Colonic mucosa (tissue), 4 donors: Measurements from ENCODE around the gene TRIM14. TPM values are rescaled to one million over a fixed set of nuclear protein-coding genes. Genes with fewer than 3 reads are reported as not detected.
A peak's percentile ranks its signal among the peaks of the same experiment; 100 is the strongest.

Experiments used
- DNase-seq: peaks from one replicate; pipeline ENCODE4 v3.0.0-alpha.2; 2020
- H3K27ac ChIP-seq: fragments of 200-600 bp; one replicate; pipeline ENCODE4 v1.8.0; 2021
- H3K27me3 ChIP-seq: fragments of 200-600 bp; one replicate; pipeline ENCODE4 v1.8.0; 2021
- H3K36me3 ChIP-seq: fragments of 200-600 bp; one replicate; pipeline ENCODE4 v1.8.0; 2021
- H3K4me1 ChIP-seq: fragments of 200-600 bp; one replicate; pipeline ENCODE4 v1.8.0; 2021; ENCODE audit warnings: mild to moderate bottlenecking
- H3K4me3 ChIP-seq: fragments of 200-600 bp; one replicate; pipeline ENCODE4 v1.8.0; 2021
- H3K9ac ChIP-seq, 2 donors: one replicate each; pipeline ENCODE4 v1.7.0; 2013; ENCODE audit warnings: control low read depth in 2 of 2, low read depth in 2 of 2, low read length in 2 of 2
- H3K9me3 ChIP-seq: fragments of 200-600 bp; one replicate; pipeline ENCODE4 v1.8.0; 2021
- intact Hi-C: fragments of 100-400 bp; cut with DNase I; formaldehyde crosslinking; loops from one replicate; pipeline ENCODE4 v1.14.1; 2022
- total RNA-seq, 2 donors: library from RNA; stranded (reverse); fragmentation: NEBNext Ultra II Directional in 1 of 2; extraction: Animal tissue kit (Norgen Biotek cat#: 25700) in 1 of 2; gene quantifications; one replicate each; pipeline ENCODE4 v1.2.1, GENCODE V29; 2021
- TF ChIP-seq, protein P1 (sequence below): fragments of 200-600 bp; IDR thresholded peaks from one replicate; pipeline ENCODE4 v1.8.0; 2022; ENCODE audit warnings: antibody characterized with exemption, mild to moderate bottlenecking
- donor health status: healthy.
- donor health status: DM: no; HTN: no; CAD: no.
- donor health status: DM: no; HTN: no; CAD: no.

The TRIM14 gene
- total RNA-seq, 2 donors from 2014 or later = 44.6 to 62.0 TPM

DNA sequence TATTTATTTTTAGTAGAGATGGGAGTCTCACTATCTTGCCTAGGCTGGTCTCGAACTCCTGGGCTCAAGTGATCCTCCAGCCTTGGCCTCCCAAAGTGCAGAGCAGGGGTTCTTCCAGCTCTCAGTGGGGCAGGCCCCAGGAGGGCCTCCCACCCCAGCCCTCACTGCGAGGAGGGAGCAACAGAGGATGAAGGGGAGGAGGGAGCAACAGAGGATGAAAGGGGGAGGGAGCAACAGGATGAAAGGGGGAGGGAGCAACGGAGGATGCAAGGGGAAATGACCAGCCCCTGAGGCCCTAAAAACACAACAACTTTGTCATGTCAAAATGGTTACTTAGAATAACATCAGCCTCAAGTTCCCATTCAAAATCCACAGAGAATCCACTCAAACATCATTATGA lies 10.0 kb downstream of the TRIM14 start:
- H3K27ac ChIP-seq = peak overlapping the region; percentile 44
- H3K36me3 ChIP-seq = no peaks in the 10 kb centered on the region
- H3K4me1 ChIP-seq = no peaks in the 10 kb centered on the region
- intact Hi-C loops = no loop called here
- DNase-seq = no peak
- H3K27me3 ChIP-seq = no peaks in the 10 kb centered on the region
- TF ChIP-seq, protein P1, sequence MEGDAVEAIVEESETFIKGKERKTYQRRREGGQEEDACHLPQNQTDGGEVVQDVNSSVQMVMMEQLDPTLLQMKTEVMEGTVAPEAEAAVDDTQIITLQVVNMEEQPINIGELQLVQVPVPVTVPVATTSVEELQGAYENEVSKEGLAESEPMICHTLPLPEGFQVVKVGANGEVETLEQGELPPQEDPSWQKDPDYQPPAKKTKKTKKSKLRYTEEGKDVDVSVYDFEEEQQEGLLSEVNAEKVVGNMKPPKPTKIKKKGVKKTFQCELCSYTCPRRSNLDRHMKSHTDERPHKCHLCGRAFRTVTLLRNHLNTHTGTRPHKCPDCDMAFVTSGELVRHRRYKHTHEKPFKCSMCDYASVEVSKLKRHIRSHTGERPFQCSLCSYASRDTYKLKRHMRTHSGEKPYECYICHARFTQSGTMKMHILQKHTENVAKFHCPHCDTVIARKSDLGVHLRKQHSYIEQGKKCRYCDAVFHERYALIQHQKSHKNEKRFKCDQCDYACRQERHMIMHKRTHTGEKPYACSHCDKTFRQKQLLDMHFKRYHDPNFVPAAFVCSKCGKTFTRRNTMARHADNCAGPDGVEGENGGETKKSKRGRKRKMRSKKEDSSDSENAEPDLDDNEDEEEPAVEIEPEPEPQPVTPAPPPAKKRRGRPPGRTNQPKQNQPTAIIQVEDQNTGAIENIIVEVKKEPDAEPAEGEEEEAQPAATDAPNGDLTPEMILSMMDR = no peak
- no peak overlapping the region for H3K4me3 ChIP-seq
- no peak overlapping the region for H3K9ac ChIP-seq
- H3K9me3 ChIP-seq = no peaks in the 10 kb centered on the region

DNA sequence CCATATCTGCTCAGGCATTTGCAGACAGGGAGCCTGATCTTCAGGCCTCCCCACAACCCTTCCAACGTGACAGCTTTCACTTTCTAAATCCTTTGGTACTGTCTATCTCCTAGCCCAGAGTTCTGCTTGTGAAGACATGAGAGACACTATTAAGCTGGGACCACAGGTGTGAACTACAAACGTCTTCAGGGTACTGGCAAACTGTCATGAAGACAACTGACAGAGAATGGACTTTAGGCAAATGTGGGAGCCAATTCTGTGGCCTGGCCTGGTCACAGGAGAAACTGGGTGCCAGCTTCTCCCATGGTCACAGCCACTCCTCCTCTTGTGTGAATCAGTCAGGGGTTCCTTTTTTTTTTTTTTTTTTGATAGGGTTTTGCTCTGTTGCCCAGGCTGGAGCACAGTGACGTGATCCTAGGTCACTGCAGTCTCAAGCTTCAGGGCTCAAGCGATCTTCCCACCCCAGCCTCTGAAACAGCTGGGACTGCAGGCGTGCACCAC lies 10.4 kb downstream of the TRIM14 start:
- H3K27ac ChIP-seq = peak overlapping the region; percentile 44
- no peaks in the 10 kb centered on the region for H3K4me1 ChIP-seq
- H3K27me3 ChIP-seq = no peaks in the 10 kb centered on the region
- no peak overlapping the region for H3K9ac ChIP-seq
- TF ChIP-seq, protein P1 = no peak
- no peaks in the 10 kb centered on the region for H3K9me3 ChIP-seq
- intact Hi-C loops = no loop called here
- no peaks in the 10 kb centered on the region for H3K36me3 ChIP-seq
- no peak overlapping the region for H3K4me3 ChIP-seq
- DNase-seq = no peak

DNA sequence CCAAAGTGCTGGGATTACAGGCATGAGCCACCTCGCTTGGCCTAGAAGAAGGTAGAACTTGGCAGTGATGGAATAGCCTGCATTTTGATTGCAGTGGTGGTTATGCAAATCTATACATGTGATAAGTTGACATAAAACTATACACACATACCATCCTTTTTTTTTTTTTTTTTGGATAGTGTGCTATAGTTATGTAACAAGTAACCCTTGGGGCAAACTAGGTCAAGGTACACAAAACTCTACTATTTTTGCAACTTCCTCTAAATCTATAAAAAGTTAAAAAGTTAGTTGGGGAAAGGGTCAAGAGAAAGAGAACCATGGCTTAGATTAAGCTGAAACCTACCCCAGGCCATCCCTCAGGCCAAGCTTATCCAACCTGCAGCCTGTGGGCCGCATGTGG lies 11.1 kb downstream of the TRIM14 start:
- TF ChIP-seq, protein P1 = no peak
- Histone ChIP-seq H3K36me3 (no peaks in the 10 kb centered on the region), H3K4me1 (no peaks in the 10 kb centered on the region), H3K27ac (peak overlapping the region; percentile 44), H3K9me3 (no peaks in the 10 kb centered on the region), H3K27me3 (no peaks in the 10 kb centered on the region), H3K4me3 (no peak overlapping the region), H3K9ac (no peak overlapping the region)
- intact Hi-C loops = no loop called here
- DNase-seq = no peak

DNA sequence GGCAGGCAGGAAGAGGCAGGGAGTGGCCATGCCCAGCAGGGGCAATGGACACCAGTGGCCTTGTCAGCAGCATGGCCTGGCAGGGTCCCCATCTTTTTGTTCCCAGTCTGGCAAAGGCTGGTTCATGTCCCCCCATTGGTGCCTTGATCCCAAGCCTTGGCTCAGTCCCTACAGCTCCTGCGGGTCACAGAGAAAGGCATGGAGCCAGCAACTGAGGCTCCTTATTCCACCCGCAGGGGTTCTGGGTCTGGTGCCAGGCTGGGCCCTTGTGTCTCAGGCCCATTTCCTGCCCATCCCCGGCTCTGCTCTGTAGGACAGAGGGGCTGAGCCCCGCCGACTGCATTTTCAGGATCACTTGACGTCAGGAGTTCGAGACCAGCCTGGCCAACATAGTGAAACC lies 14.0 kb downstream of the TRIM14 start:
- H3K27me3 ChIP-seq = no peaks in the 10 kb centered on the region
- H3K36me3 ChIP-seq = no peaks in the 10 kb centered on the region
- H3K4me1 ChIP-seq = peaks cover 2% of the 10 kb centered on the region
- TF ChIP-seq, protein P1 = no peak
- intact Hi-C loops = no loop called here
- no peaks in the 10 kb centered on the region for H3K9me3 ChIP-seq
- DNase-seq = no peak
- H3K9ac ChIP-seq = no peak overlapping the region
- H3K4me3 ChIP-seq = no peak overlapping the region
- peak overlapping the region; percentile 27 for H3K27ac ChIP-seq

DNA sequence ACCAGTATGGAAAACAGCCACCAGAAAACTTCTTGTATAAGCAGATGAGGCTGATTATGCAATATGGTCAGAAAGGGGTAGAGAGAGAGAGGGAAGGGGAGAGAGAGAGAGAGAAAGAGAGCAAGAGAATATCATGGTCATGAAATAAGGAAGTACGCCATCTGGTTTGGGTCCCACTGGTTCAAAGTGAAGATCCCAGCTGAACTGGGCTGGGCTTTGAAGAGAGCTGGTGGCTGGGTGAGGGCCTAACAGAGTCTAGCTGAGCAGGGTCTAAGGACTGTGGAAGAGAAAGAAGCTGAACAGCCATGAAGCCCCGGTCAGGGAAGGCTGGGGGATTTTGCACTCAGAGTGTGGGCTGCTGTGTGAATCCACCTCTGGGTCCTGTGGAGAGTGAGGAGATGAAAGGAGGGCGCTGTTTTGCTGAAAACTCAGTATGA lies 14.6 kb downstream of the TRIM14 start:
- Histone ChIP-seq H3K4me3 (no peak overlapping the region), H3K9me3 (no peaks in the 10 kb centered on the region), H3K9ac (no peak overlapping the region), H3K4me1 (peaks cover 6% of the 10 kb centered on the region), H3K36me3 (no peaks in the 10 kb centered on the region), H3K27me3 (no peaks in the 10 kb centered on the region), H3K27ac (peak overlapping the region; percentile 27)
- TF ChIP-seq, protein P1 = no peak
- intact Hi-C loops = no loop called here
- DNase-seq = no peak
